Osteocyte (in vitro differentiated cells): ENCODE results near the gene VTN. TPM values are rescaled to one million over a fixed set of nuclear protein-coding genes. Genes with fewer than 3 reads are reported as not detected.
A peak's percentile ranks its signal among the peaks of the same experiment; 100 is the strongest.

Source experiments
- DNase-seq: peaks from one replicate; pipeline ENCODE4 v3.0.0; 2021; ENCODE audit warnings: mixed read lengths; ENCODE audit not compliant: unreplicated experiment; ENCODE audit errors: extremely low spot score
- H3K27ac Mint-ChIP-seq: one replicate; pipeline ENCODE4 v1.8.0; 2021; ENCODE audit warnings: mild to moderate bottlenecking, mixed read lengths; ENCODE audit not compliant: unreplicated experiment
- H3K27me3 Mint-ChIP-seq: one replicate; pipeline ENCODE4 v1.8.0; 2021; ENCODE audit warnings: mixed read lengths; ENCODE audit not compliant: unreplicated experiment
- H3K36me3 Mint-ChIP-seq: one replicate; pipeline ENCODE4 v1.8.0; 2021; ENCODE audit warnings: mixed read lengths; ENCODE audit not compliant: unreplicated experiment
- H3K4me1 Mint-ChIP-seq: one replicate; pipeline ENCODE4 v1.8.0; 2021; ENCODE audit warnings: mixed read lengths; ENCODE audit not compliant: unreplicated experiment
- H3K4me3 Mint-ChIP-seq: one replicate; pipeline ENCODE4 v1.8.0; 2021; ENCODE audit warnings: mild to moderate bottlenecking, moderate library complexity, mixed read lengths; ENCODE audit not compliant: unreplicated experiment
- H3K9me3 Mint-ChIP-seq: one replicate; pipeline ENCODE4 v1.8.0; 2021; ENCODE audit warnings: mixed read lengths; ENCODE audit not compliant: unreplicated experiment
- CTCF ChIP-seq: fragments of 200-600 bp; sonication (generic); IDR thresholded peaks from 2 replicates; pipeline ENCODE4 v1.5.0; 2021; ENCODE audit warnings: antibody characterized with exemption, mild to moderate bottlenecking, moderate library complexity
- microRNA-seq: library from miRNA; unstranded; fragments of <30 nt; microRNA quantifications from one replicate; pipeline ENCODE4 v1.1.0, GENCODE V29; 2020; ENCODE audit not compliant: unreplicated experiment
- total RNA-seq: library from RNA; stranded (reverse); gene quantifications from 2 replicates; pipeline ENCODE4 v1.2.1, GENCODE V29; 2021

VTN gene
- total RNA-seq, 1 donor from 2014 or later = 0.70 TPM

- no peaks in the 10 kb centered on the region for H3K36me3 Mint-ChIP-seq
- no peak for TF ChIP-seq CTCF
- no peaks in the 10 kb centered on the region for H3K27me3 Mint-ChIP-seq
- H3K9me3 Mint-ChIP-seq = no peaks in the 10 kb centered on the region
- peaks cover 45% of the 10 kb centered on the region for H3K4me1 Mint-ChIP-seq
- no peak for DNase-seq
- peak overlapping the region; percentile 90 for H3K4me3 Mint-ChIP-seq
- H3K27ac Mint-ChIP-seq = peak overlapping the region; percentile 81
These were observed 51.9 kb downstream of the VTN start for GRCh38 chr17:28317966-28318758.

Small RNA genes lying within 50 kb of the gene (microRNA-seq; reads per million reads assigned to microRNA genes)
- gene MIR4723 = not detected

Other genes starting within 250 kb of the VTN start
- 58.5 and 60.5 TPM in 2 replicates for gene TMEM97, start 51.1 kb downstream of the VTN start, total RNA-seq
- 55.3 and 61.9 TPM in 2 replicates for gene IFT20, start 34.8 kb downstream of the VTN start, total RNA-seq
- gene TNFAIP1, start 34.5 kb downstream of the VTN start, total RNA-seq = 57.0 and 59.2 TPM in 2 replicates
- gene POLDIP2, start 12.8 kb downstream of the VTN start, total RNA-seq = 79.8 and 80.2 TPM in 2 replicates
- not detected in 2 replicates for gene SEBOX, start 5.1 kb downstream of the VTN start, total RNA-seq
- gene SARM1, start 1.4 kb upstream of the VTN start, total RNA-seq = 27.8 and 31.7 TPM in 2 replicates
- 5.5 and 5.9 TPM in 2 replicates for gene SLC46A1, start 35.9 kb upstream of the VTN start, total RNA-seq
- not detected in 2 replicates for gene SLC13A2, start 103.3 kb upstream of the VTN start, total RNA-seq
- not detected in 2 replicates for gene FOXN1, start 136.0 kb upstream of the VTN start, total RNA-seq
- gene UNC119, start 182.3 kb upstream of the VTN start, total RNA-seq = 26.0 and 34.9 TPM in 2 replicates
- 80.0 and 84.3 TPM in 2 replicates for gene PIGS, start 201.2 kb upstream of the VTN start, total RNA-seq
- 2.7 and 3.2 TPM in 2 replicates for gene ALDOC, start 206.6 kb upstream of the VTN start, total RNA-seq
- 15.2 and 15.6 TPM in 2 replicates for gene SPAG5, start 228.7 kb upstream of the VTN start, total RNA-seq
- gene RSKR, start 243.9 kb upstream of the VTN start, total RNA-seq = 7.9 and 10.3 TPM in 2 replicates